Stimulated activated CD8-positive, alpha-beta memory T cell treated with anti-CD3 and anti-CD28 coated beads, Interleukin-4, amount 100 ng/mL, for 4 hours (primary cell): ENCODE data around the gene ZNF234.
A peak's percentile ranks its signal among the peaks of the same experiment; 100 is the strongest.
"Not testable (repeated sequence)": the region's sequence is repeated elsewhere in the genome, so short reads cannot be mapped to it uniquely, and the experiment has no call there.

Source experiments
- DNase-seq, 2 donors: peaks; one replicate each; pipeline ENCODE4 v3.0.0-alpha.2; 2020; ENCODE audit warnings: low read depth in 2 of 2, low spot score in 1 of 2

Gene ZNF234

DNA sequence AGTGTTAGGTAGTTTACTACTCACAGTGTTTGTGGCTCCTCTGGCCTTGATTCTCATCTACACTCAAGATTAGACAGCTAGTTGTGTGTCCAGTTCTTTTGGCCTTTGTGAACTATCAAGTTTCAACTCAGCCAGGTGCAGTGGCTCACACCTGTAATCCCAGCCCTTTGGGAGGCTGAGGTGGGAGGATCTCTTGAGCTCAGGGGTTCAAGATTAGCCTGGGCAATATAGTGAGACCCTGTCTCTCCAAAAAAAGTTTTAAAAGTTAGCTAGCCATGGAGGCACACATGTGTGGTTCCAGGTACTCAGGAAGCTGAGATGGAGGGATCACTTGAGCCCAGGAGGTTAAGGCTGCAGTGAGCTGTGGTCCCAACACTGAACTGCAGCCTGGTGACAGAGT lies 39.6 kb downstream of the ZNF234 start:
- DNase-seq: no peak

DNA sequence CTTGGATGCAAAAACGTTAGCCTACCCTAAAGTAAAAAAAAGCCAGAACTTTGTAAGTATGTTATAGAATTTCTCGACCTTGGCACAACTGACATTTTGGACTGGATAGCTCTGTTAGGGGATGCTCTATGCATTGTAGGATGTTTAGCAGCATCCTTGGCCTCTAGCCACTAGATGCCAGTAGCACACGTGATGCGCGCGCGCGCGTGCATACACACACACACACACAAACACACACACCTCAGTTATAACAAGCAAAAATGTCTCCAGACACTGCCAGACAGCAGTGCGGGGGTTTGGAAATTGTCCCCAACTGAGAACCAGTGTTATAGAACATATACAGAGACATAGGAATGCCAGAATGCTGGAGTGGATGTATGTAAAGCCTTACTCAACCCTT lies 40.8 kb downstream of the ZNF234 start:
- DNase-seq: no peak

DNA sequence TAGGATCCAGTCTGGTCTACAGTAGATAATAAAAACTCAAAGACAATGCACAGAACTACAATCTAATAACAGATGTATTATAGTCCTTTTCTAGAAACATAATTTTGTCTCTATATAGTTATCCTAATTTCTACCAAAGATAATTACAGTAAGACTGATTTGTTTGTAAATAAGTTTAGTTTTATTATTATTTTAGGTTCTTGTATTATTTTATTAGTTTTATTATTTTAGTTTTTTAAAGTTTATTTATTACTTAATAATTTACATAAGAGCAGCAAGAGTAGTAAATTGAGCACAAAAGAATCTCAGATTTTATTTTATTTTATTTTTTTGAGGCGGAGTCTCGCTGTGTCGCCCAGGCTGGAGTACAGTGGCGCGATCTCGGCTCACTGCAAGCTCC lies 48.7 kb downstream of the ZNF234 start:
- no peak for DNase-seq

DNA sequence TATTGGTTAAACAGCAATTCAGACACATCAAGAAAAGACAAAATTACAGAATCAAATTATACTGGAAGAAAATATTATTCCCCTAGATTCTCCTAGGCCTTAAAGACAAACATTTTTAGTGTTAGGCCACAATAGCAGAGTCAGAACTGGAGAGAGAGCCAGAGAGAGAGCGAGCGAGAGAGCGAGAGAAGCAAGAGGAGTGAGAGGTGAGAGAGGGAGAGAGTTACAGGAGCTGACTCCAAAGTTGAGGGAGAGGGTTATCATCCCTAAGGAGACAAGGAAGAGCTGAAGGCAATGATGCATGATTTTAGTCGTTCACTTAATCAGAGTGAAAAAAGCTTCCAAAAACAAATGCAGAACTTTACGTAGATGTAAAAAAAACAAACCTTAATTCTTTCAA lies 50.8 kb downstream of the ZNF234 start:
- no peak for DNase-seq

DNA sequence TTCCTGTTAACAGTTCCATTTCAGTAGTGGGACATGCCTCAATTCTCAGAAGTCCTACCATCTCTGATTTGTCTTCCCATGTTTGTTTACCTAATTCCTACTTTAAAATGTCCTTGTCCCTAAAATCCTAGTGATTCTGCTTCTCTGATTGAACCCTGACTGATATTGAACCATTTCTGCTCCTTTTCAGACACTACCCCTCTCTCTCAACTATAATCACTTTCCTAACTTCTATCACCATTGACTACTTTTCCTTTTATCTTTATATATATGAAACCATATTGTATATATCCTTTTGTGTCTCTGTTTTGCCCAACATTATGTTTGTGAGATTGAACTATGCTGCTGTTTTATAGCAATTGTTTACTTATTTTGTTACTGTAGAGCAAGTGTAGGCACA lies 55.4 kb downstream of the ZNF234 start:
- DNase-seq: no peak

DNA sequence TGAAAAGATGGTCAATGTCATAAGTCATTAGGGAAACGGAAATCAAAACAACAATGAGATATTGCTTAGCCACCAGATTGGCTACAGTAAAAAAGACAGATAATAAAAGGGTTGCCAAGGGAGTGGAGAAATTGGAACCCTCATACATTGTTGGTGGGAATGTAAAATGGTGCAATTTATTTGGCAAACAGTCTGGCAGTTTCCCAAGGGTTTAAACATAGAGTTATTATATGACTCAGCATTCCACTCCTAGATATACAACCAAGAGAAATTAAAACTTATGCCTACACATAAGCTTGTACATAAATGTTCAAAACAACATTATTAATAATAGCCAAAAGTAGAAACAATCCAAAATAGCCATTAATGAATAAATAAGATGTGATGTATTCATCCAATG lies 61.1 kb downstream of the ZNF234 start:
- DNase-seq: no peak

DNA sequence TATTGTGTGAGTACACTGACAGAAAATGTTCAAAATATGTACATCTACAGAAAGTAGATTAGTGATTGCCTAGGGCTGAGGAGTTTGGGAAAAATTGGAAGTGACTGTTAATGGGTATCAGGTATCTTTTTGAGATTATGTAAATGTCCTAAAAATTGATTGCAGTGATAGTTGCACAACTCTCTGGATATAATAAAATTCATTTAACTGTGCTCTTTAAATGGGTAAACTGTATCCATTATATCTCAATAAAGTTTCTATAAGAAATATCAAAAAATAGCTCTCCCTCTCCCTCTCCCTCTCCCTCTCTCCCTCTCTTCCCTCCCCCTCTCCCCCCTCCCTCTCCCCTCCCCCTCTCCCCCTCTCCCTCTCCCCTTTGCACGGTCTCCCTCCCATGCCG lies 61.6 kb downstream of the ZNF234 start:
- DNase-seq: no peak

DNA sequence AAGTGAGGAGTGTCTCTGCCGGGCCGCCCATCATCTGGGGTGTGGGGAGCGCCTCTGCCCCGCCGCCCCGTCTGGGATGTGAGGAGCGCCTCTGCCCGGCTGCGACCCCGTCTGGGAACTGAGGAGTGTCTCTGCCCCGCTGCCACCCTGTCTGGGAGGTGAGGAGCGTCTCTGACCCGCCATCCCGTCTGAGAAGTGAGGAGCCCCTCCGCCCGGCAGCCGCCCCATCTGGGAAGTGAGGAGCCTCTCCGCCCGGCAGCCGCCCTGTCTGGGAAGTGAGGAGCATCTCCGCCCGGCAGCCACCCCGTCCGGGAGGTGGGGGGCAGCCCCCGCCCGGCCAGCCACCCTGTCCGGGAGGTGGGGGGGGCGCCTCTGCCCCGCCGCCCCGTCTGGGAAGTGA lies 62.5 kb downstream of the ZNF234 start:
- DNase-seq: not testable (repeated sequence)

DNA sequence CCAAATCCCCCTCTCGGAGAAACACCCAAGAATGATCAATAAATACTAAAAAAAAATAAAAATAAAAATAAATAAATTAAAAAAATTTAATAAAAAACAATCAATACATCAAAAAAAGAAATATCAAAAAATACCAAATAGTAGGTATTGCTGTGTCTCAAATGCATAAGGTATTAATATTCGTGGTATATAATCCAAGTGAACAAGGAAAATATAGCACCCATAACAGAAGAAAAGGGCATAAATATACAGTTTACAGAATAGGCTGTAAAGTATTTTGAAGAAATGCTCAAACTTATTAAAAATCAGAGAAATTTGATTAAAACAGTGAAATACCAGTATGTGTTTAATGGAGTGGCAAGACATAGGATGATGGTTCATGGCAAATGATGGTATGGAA lies 63.4 kb downstream of the ZNF234 start:
- no peak for DNase-seq

DNA sequence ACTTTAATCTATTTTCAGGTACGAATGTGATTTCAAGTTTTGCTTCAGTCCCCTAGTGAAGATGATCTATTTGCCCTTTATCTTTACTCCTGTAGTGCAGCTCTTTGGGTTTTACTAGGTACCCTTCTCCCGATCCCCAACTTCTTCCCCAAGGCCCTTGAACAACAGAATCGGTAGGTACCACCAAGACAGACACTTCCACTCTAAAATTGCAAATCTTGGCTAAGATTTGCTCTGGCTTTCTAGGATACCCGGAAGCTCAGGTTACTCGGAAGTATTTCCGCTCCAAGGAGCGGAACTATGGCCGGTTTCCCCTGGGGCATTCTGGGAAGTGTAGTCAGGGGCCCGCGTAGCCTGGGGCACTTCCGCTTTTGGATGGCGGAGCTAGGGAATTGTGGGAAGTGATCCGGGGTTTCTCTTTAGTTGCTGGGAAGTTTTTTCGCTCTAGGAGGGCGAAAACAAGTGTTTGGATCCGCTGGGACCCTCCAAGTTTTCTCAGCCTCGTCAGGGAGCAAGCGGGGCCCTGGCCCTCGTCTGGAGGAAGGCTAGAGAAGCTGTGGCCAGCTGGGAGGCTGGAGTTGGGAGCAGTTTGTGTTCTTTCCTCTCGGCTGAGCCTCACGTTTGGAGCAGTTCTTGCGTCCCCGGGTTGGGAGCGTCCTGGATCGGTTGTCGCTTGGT lies 65.9 kb downstream of the ZNF234 start:
- peak; percentile 54 to 64 for DNase-seq
